ENCODE results near the gene REXO5. TPM values are rescaled to one million over a fixed set of nuclear protein-coding genes. Genes with fewer than 3 reads are reported as not detected.
A peak's percentile ranks its signal among the peaks of the same experiment; 100 is the strongest.
"Not testable (repeated sequence)": the region's sequence is repeated elsewhere in the genome, so short reads cannot be mapped to it uniquely, and the experiment has no call there.

REXO5 gene
- total RNA-seq, 4 donors from 2014 or later, result 0.78 to 3.6 (median 1.8) TPM

DNA sequence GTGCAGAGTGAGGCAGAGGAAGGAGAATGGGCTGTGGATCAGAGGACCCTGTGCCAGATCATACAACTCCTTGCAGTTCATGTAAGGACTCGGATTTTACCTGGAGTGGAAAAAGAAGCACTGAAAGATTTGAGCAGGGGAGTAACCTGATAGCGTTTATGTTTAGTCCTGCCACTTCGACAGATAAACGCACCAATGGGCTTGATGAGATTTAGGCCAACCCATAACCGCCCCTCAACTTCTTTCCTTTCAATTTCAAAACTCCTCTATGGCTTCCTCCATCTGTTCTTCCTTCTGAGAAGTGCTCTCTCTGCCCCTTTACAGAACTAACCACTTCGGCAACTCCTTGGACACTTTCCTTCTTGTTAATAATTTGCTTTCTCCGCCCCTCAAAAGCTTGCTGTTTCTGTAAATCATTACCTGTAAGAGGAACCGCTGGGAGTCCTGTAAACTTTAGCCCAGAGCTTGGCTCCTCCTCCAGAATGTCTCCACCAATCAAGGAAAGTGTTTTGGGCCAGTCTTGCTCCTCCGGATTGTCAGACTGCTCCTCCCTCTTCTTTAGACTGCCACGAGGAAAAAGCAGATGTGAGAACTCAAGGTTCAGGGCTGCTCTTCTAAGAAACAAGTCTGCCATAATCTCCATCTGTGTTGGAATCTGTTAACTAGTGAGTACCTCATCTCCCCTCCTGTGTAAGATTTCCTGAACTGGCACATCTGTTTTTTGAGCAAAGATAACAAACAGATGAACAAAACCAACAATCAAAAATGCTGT, 42.7 kb upstream of the REXO5 start, which contains the start of gene ACSM3:
Gene ACSM3 (plus strand): TSS at position 554 of the 772 bp plus-strand sequence. CDS start 6,021 bp downstream, outside the sequence.
- peak within 1 kb of the TSS in 1 of 3 donors; percentile 48 for H3K27ac ChIP-seq
- no peak for TF ChIP-seq POLR2A (IDR thresholded peaks at IDR 0.05)
- TF ChIP-seq, protein P1, sequence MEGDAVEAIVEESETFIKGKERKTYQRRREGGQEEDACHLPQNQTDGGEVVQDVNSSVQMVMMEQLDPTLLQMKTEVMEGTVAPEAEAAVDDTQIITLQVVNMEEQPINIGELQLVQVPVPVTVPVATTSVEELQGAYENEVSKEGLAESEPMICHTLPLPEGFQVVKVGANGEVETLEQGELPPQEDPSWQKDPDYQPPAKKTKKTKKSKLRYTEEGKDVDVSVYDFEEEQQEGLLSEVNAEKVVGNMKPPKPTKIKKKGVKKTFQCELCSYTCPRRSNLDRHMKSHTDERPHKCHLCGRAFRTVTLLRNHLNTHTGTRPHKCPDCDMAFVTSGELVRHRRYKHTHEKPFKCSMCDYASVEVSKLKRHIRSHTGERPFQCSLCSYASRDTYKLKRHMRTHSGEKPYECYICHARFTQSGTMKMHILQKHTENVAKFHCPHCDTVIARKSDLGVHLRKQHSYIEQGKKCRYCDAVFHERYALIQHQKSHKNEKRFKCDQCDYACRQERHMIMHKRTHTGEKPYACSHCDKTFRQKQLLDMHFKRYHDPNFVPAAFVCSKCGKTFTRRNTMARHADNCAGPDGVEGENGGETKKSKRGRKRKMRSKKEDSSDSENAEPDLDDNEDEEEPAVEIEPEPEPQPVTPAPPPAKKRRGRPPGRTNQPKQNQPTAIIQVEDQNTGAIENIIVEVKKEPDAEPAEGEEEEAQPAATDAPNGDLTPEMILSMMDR (IDR thresholded peaks at IDR 0.05), result no peak
- WGBS, 2 donors, result 9 to 11% methylated on average over 10 of the region's 10 CpGs

DNA sequence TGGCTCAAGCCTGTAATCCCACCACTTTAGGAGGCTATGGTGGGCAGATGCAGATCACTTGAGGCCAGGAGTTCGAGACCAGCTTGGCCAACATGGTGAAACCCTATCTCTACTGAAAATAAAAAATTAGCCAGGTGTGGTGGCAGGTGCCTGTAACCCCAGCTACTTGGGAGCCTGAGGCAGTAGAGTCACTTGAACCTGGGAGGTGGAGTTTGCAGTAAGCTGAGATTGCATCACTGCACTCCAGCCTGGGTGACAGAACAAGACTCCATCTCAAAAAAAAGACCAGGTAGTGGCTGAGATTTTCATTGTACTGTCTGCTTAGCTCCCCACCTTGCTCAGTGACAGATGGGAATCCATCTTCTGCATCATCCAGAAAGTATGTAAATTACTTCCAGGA, 41.9 kb upstream of the REXO5 start:
- H3K4me3 ChIP-seq (replicated peaks in 1 of 3); H3K27me3 ChIP-seq; intact Hi-C loops (cut with DNase I); DNase-seq; H3K9me3 ChIP-seq; H3K27ac ChIP-seq; H3K36me3 ChIP-seq; H3K4me1 ChIP-seq: not testable (repeated sequence)
- WGBS, 2 donors, result 92 to 96% methylated on average over 1 of the region's 1 CpG

More for the DNA sequence above, 42.7 kb upstream of the REXO5 start, which contains the start of gene ACSM3:
- H3K4me3 ChIP-seq (replicated peaks in 1 of 3), result peak within 1 kb of the TSS in 2 of 3 donors; percentile 10 to 12
- H3K36me3 ChIP-seq, result no peaks in the 10 kb centered on the region
- no peaks in the 10 kb centered on the region for H3K27me3 ChIP-seq
- intact Hi-C loops (cut with DNase I), result no loop called here
- peak; percentile 59 to 63 for DNase-seq
- H3K9me3 ChIP-seq, result no peaks in the 10 kb centered on the region
- peaks cover 0 to 4% of the 10 kb centered on the region in 2 donors for H3K4me1 ChIP-seq

DNA sequence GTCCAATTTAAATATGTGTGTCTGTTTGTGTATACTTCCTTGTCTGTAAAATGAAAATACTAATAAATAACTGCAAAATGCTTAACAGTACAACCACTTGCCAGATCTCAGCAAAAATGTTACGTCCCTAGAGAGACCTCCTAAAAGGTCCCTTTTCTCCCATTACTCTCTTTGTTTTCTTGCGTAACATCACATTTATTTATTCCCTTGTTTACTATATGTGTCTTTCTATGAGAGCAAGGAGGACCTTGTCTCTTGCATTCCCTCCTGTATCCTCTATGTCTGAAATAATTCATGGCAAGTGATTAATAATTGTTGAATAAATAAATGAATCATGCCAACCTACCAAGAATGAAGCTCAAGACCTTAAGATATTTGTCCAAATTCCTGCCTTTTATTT, 40.6 kb upstream of the REXO5 start:
- 95 to 96% methylated on average over 2 of the region's 2 CpGs for WGBS, 2 donors
- no peak for DNase-seq

DNA sequence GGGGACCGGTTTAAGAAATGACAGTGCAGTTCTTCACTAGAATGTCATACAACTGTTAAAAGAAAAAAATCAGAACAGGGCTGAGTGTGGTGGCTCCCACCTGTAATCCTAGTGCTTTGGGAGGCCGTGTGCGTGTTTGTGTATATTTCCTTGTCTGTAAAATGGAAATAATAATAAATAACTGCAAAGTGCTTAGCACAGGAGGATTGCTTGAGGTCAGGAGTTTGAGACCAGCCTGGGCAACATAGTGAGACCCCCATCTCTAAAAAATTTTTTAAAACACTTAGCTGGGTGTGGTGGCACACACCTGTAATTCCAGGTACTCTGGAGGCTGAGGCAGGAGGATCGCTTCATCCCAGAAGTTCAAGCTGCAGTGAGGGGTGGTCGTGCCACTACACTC, 40.0 kb upstream of the REXO5 start:
- TF ChIP-seq, protein P1 (IDR thresholded peaks at IDR 0.05), result no peak
- no peak for TF ChIP-seq POLR2A (IDR thresholded peaks at IDR 0.05)
- 97 to 98% methylated on average over 5 of the region's 5 CpGs for WGBS, 2 donors
- DNase-seq, result no peak
- H3K36me3 ChIP-seq, result no peaks in the 10 kb centered on the region
- H3K4me1 ChIP-seq, result peaks cover 0 to 4% of the 10 kb centered on the region in 2 donors
- no peaks in the 10 kb centered on the region for H3K27me3 ChIP-seq
- H3K9me3 ChIP-seq, result no peaks in the 10 kb centered on the region
- no peak overlapping the region for H3K27ac ChIP-seq
- H3K4me3 ChIP-seq (replicated peaks in 1 of 3), result no peak overlapping the region
- intact Hi-C loops (cut with DNase I), result no loop called here

More for the DNA sequence above, 40.6 kb upstream of the REXO5 start:
- H3K36me3 ChIP-seq, result no peaks in the 10 kb centered on the region
- H3K27ac ChIP-seq, result no peak overlapping the region
- no peak overlapping the region for H3K4me3 ChIP-seq (replicated peaks in 1 of 3)
- H3K4me1 ChIP-seq, result peaks cover 0 to 4% of the 10 kb centered on the region in 2 donors
- no peaks in the 10 kb centered on the region for H3K9me3 ChIP-seq
- intact Hi-C loops (cut with DNase I), result no loop called here
- TF ChIP-seq, protein P1 (IDR thresholded peaks at IDR 0.05), result no peak
- no peak for TF ChIP-seq POLR2A (IDR thresholded peaks at IDR 0.05)
- H3K27me3 ChIP-seq, result no peaks in the 10 kb centered on the region

DNA sequence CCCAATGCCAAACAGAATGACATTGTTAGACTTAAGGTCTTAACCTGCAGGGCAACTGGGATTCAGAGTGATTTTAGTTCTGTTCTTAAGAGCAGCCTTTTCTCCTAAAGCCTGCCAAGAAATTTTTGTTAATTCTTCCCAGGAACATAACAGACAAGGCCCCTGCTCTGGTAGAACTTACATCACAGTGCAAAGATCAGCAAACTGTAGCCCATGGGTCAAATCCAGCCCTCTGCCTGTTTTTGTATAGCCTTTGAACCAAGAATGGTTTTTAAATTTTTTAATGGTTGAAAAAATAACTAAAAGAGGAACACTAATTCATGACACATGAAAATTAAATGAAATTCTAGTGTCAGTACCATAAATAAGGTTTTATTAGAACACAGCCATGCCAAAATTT, 38.8 kb upstream of the REXO5 start:
- Histone ChIP-seq H3K9me3 (no peaks in the 10 kb centered on the region), H3K4me1 (peaks cover 0 to 4% of the 10 kb centered on the region in 2 donors), H3K27me3 (no peaks in the 10 kb centered on the region), H3K4me3 (replicated peaks in 1 of 3) (no peak overlapping the region), H3K36me3 (no peaks in the 10 kb centered on the region), H3K27ac (no peak overlapping the region)
- DNase-seq, result no peak
- intact Hi-C loops (cut with DNase I), result no loop called here
- TF ChIP-seq, protein P1 (IDR thresholded peaks at IDR 0.05), result no peak
- TF ChIP-seq POLR2A (IDR thresholded peaks at IDR 0.05), result no peak
